Astrocyte of the spinal cord (primary cell): ENCODE data around the gene FOSL2.
A peak's percentile ranks its signal among the peaks of the same experiment; 100 is the strongest.

Source experiments
- DNase-seq: peaks from one replicate; pipeline ENCODE4 v3.0.0; 2011; ENCODE audit warnings: low read depth, low spot score
- H3K4me3 ChIP-seq: 2 replicates; pipeline ENCODE4 v1.5.1; 2011; ENCODE audit warnings: low read depth, mild to moderate bottlenecking, low read length, moderate library complexity
- CTCF ChIP-seq: IDR thresholded peaks from 2 replicates; pipeline ENCODE4 v1.5.1; 2012; ENCODE audit warnings: low read depth, mild to moderate bottlenecking, low read length, inconsistent platforms
- in situ Hi-C: cut with HindIII; loops from 2 replicates; pipeline ENCODE4 v1.10.0; 2017; ENCODE audit warnings: low sequenced_read_pairs

Gene FOSL2

GRCh38 chr2:28356095-28356911 lies 36.4 kb upstream of the FOSL2 start:
- peak; percentile 72 for DNase-seq
- H3K4me3 ChIP-seq, result no peak overlapping the region
- no peak for TF ChIP-seq CTCF
- in situ Hi-C loops, result no loop called here

GRCh38 chr2:28357055-28357454 lies 35.6 kb upstream of the FOSL2 start:
- TF ChIP-seq CTCF, result no peak
- in situ Hi-C loops, result no loop called here
- H3K4me3 ChIP-seq, result no peak overlapping the region
- DNase-seq, result no peak

- DNase-seq, result no peak
Observed at GRCh38 chr2:28357948-28358667, 34.5 kb upstream of the FOSL2 start.

GRCh38 chr2:28358668-28359201 lies 33.9 kb upstream of the FOSL2 start:
- TF ChIP-seq CTCF, result no peak
- no peak overlapping the region for H3K4me3 ChIP-seq
- DNase-seq, result no peak
- in situ Hi-C loops, result no loop called here

More at GRCh38 chr2:28357948-28358667, 34.5 kb upstream of the FOSL2 start:
- TF ChIP-seq CTCF, result no peak
- in situ Hi-C loops, result no loop called here
- no peak overlapping the region for H3K4me3 ChIP-seq

GRCh38 chr2:28359222-28360057 lies 33.2 kb upstream of the FOSL2 start:
- no peak for TF ChIP-seq CTCF
- no peak overlapping the region for H3K4me3 ChIP-seq
- peak; percentile 85 for DNase-seq
- in situ Hi-C loops, result no loop called here
